NCI-H2196 (cell line): Measurements from ENCODE around the gene F7.
"Not testable (repeated sequence)": the region's sequence is repeated elsewhere in the genome, so short reads cannot be mapped to it uniquely, and the experiment has no call there.

Source experiments
- DNase-seq: peaks from one replicate; lab custom pipeline; 2025; ENCODE audit not compliant: unreplicated experiment; lab: John Stamatoyannopoulos, UW

The F7 gene

GRCh38 chr13:113098162-113098732 lies 7.3 kb upstream of the F7 start:
- DNase-seq, result no peak

- no peak for DNase-seq
Observed at GRCh38 chr13:113099142-113099541, 6.4 kb upstream of the F7 start.

GRCh38 chr13:113102302-113102701 lies 3.3 kb upstream of the F7 start:
- DNase-seq, result not testable (repeated sequence)

- no peak for DNase-seq
Observed at GRCh38 chr13:113102727-113103126, 2.9 kb upstream of the F7 start.

- DNase-seq, result no peak
Observed at GRCh38 chr13:113103646-113104045, 1.9 kb upstream of the F7 start.

- DNase-seq, result no peak
Observed at GRCh38 chr13:113105921-113106452, 396 bp downstream of the F7 start.

GRCh38 chr13:113106711-113107351 lies 1.2 kb downstream of the F7 start:
- DNase-seq, result no peak

GRCh38 chr13:113108521-113108920 lies 2.9 kb downstream of the F7 start:
- DNase-seq, result not testable (repeated sequence)

GRCh38 chr13:113109151-113110047 lies 3.8 kb downstream of the F7 start:
- no peak for DNase-seq

GRCh38 chr13:113110048-113110851 lies 4.7 kb downstream of the F7 start:
- no peak for DNase-seq

- no peak for DNase-seq
Observed at GRCh38 chr13:113110852-113111315, 5.3 kb downstream of the F7 start.

GRCh38 chr13:113111821-113112220 lies 6.2 kb downstream of the F7 start:
- DNase-seq, result not testable (repeated sequence)

- DNase-seq, result not testable (repeated sequence)
Observed at GRCh38 chr13:113112475-113112874, 6.9 kb downstream of the F7 start.

GRCh38 chr13:113112893-113113845 lies 7.6 kb downstream of the F7 start:
- DNase-seq, result no peak

- no peak for DNase-seq
Observed at GRCh38 chr13:113113846-113114271, 8.3 kb downstream of the F7 start.

- DNase-seq, result no peak
Observed at GRCh38 chr13:113114511-113115362, 9.1 kb downstream of the F7 start.

GRCh38 chr13:113115363-113116205 lies 10.0 kb downstream of the F7 start:
- no peak for DNase-seq
